ENCODE data around the gene MUSTN1.

DNA sequence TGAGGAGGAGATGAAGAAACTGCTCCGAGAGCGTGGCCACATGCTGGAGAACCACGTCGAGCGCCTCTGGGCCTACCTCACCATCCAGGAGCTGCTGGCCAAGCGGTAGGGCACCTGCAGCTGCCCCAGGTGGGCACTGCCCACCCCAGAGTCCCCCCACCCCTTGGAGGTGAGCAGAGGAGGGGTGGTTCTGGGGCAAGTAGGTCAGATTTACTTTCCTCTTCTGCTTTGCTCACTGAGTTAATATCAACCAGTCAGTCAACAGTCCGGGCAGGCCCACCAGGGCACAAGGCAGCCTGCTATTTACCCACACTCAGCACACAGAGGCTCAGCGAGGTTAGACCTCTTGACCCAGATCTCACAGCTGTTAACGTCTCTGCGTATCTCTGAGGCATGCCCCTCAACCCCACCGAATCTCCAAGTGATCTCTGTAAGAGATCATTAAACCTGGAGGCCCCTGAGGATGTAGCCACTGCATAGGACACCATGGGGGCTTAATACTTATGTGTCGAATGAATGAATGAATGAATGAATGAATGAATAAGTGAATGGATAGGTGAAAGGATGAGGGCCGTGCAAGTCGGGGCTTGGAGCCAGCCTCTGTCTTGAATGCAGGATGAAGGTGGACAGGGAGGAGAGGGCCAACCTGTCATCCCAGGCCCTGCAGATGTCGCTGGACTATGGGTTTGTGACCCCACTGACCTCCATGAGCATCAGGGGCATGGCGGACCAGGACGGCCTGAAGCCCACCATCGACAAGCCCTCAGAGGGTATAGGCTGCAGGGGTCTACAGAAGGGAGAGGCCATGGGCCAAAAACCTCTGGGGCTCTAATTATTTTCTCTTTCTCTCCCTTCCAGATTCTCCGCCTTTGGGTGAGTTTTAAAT, 48.2 kb downstream of the MUSTN1 start:
- TF ChIP-seq, protein P1, sequence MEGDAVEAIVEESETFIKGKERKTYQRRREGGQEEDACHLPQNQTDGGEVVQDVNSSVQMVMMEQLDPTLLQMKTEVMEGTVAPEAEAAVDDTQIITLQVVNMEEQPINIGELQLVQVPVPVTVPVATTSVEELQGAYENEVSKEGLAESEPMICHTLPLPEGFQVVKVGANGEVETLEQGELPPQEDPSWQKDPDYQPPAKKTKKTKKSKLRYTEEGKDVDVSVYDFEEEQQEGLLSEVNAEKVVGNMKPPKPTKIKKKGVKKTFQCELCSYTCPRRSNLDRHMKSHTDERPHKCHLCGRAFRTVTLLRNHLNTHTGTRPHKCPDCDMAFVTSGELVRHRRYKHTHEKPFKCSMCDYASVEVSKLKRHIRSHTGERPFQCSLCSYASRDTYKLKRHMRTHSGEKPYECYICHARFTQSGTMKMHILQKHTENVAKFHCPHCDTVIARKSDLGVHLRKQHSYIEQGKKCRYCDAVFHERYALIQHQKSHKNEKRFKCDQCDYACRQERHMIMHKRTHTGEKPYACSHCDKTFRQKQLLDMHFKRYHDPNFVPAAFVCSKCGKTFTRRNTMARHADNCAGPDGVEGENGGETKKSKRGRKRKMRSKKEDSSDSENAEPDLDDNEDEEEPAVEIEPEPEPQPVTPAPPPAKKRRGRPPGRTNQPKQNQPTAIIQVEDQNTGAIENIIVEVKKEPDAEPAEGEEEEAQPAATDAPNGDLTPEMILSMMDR (IDR thresholded peaks at IDR 0.05; ENCODE audit: borderline replicate concordance, extremely low read depth, low read length, poor library complexity, severe bottlenecking) = no peak
- TF ChIP-seq EZH2 (IDR thresholded peaks at IDR 0.05; ENCODE audit: borderline replicate concordance, low read depth, low read length, severe bottlenecking) = no peak

All from DND-41 (cell line).